ENCODE results near the gene WNT7A.

Gene WNT7A

GRCh38 chr3:13772321-13772745, 107.5 kb downstream of the WNT7A start:
- TF ChIP-seq, protein P1, sequence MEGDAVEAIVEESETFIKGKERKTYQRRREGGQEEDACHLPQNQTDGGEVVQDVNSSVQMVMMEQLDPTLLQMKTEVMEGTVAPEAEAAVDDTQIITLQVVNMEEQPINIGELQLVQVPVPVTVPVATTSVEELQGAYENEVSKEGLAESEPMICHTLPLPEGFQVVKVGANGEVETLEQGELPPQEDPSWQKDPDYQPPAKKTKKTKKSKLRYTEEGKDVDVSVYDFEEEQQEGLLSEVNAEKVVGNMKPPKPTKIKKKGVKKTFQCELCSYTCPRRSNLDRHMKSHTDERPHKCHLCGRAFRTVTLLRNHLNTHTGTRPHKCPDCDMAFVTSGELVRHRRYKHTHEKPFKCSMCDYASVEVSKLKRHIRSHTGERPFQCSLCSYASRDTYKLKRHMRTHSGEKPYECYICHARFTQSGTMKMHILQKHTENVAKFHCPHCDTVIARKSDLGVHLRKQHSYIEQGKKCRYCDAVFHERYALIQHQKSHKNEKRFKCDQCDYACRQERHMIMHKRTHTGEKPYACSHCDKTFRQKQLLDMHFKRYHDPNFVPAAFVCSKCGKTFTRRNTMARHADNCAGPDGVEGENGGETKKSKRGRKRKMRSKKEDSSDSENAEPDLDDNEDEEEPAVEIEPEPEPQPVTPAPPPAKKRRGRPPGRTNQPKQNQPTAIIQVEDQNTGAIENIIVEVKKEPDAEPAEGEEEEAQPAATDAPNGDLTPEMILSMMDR (conservative IDR thresholded peaks at IDR 0.05; ENCODE audit: low read depth) = no peak
- no peak overlapping the region for H3K27ac ChIP-seq
- ChIA-PET POLR2A (ENCODE audit: low non-redundant PET) (no interaction called here), CTCF (no interaction called here)
- no peak for DNase-seq (ENCODE audit: low spot score)

- ChIA-PET CTCF (interaction anchor here (0.7 kb wide), 1 partner anchor 22 kb away, joined by 3 read pairs; no protein-coding TSS in a partner anchor), POLR2A (ENCODE audit: low non-redundant PET) (no interaction called here)
- TF ChIP-seq, protein P1 (conservative IDR thresholded peaks at IDR 0.05; ENCODE audit: low read depth) = no peak
Measured at GRCh38 chr3:13771496-13771895, 108.4 kb downstream of the WNT7A start.

GRCh38 chr3:13770170-13771169, 109.4 kb downstream of the WNT7A start:
- TF ChIP-seq, protein P1 (conservative IDR thresholded peaks at IDR 0.05; ENCODE audit: low read depth) = no peak
- no peak overlapping the region for H3K27ac ChIP-seq
- ChIA-PET POLR2A (ENCODE audit: low non-redundant PET) (no interaction called here), CTCF (interaction anchor here (0.5 to 0.6 kb wide), 2 partner anchors 111 to 1124 kb away, joined by 3 read pairs; no protein-coding TSS in a partner anchor)
- DNase-seq (ENCODE audit: low spot score) = no peak

More at GRCh38 chr3:13771496-13771895, 108.4 kb downstream of the WNT7A start:
- H3K27ac ChIP-seq = no peak overlapping the region
- DNase-seq (ENCODE audit: low spot score) = no peak

- H3K27ac ChIP-seq = no peak overlapping the region
- no peak for DNase-seq (ENCODE audit: low spot score)
- CTCF ChIA-PET = interaction anchor here (0.5 to 0.6 kb wide), 2 partner anchors 112 to 1125 kb away, joined by 3 read pairs; no protein-coding TSS in a partner anchor
- TF ChIP-seq, protein P1 (conservative IDR thresholded peaks at IDR 0.05; ENCODE audit: low read depth) = no peak
- POLR2A ChIA-PET (ENCODE audit: low non-redundant PET) = no interaction called here
Measured at GRCh38 chr3:13769422-13769821, 110.4 kb downstream of the WNT7A start.

GRCh38 chr3:13768453-13768852, 111.4 kb downstream of the WNT7A start:
- no peak for DNase-seq (ENCODE audit: low spot score)
- CTCF ChIA-PET = interaction anchor here (0.7 to 0.9 kb wide), 2 partner anchors 112 to 121 kb away, joined by 3 to 4 read pairs; no protein-coding TSS in a partner anchor
- POLR2A ChIA-PET (ENCODE audit: low non-redundant PET) = no interaction called here
- TF ChIP-seq, protein P1 (conservative IDR thresholded peaks at IDR 0.05; ENCODE audit: low read depth) = no peak
- H3K27ac ChIP-seq = no peak overlapping the region

DNA sequence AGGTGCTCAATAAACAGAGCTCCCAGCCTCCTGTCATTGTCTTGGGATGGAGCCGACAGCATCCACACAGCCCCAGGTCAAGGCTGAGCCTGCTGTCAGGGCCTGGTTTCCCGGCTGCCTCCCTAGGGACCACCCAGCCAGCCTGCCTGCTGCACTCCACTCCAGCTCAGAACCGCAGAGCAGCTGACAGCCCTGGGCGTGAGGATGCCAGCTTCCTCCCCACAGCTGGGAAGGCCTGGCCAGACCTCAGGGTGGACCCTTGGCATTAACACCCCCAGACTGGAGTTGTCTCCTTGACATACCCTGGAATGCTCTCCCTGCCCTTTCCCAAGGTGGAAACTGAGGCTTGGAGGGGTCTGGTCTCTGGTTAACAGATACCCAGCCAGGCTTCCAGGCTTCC, 112.0 kb downstream of the WNT7A start:
- CTCF ChIA-PET = interaction anchor here (0.6 to 0.7 kb wide), 2 partner anchors 18 to 121 kb away, joined by 3 to 4 read pairs; no protein-coding TSS in a partner anchor
- no peak overlapping the region for H3K27ac ChIP-seq
- TF ChIP-seq, protein P1 (conservative IDR thresholded peaks at IDR 0.05; ENCODE audit: low read depth) = no peak
- no peak for DNase-seq (ENCODE audit: low spot score)
- POLR2A ChIA-PET (ENCODE audit: low non-redundant PET) = no interaction called here

Measured in RWPE1 (cell line).